Smooth muscle cell (in vitro differentiated cells): ENCODE results near the gene FOSL2. TPM values are rescaled to one million over a fixed set of nuclear protein-coding genes. Genes with fewer than 3 reads are reported as not detected.

Experiments used
- DNase-seq: peaks from one replicate; lab custom pipeline; 2025; ENCODE audit not compliant: unreplicated experiment; lab: John Stamatoyannopoulos, UW
- H2AFZ ChIP-seq: fragments of 200-600 bp; sonication (generic); 2 replicates; pipeline ENCODE4 v1.6.0; 2016; ENCODE audit warnings: antibody characterized with exemption, low read depth, mild to moderate bottlenecking
- H3F3A ChIP-seq: fragments of 200-600 bp; sonication (generic); 2 replicates; pipeline ENCODE4 v1.6.0; 2017; ENCODE audit warnings: antibody characterized with exemption, low read depth
- H3K27ac ChIP-seq: fragments of 200-600 bp; sonication (generic); 2 replicates; pipeline ENCODE4 v1.5.1; 2016; ENCODE audit warnings: low read depth, mild to moderate bottlenecking
- H3K27me3 ChIP-seq: fragments of 200-600 bp; sonication (generic); 2 replicates; pipeline ENCODE4 v1.6.1; 2016; ENCODE audit warnings: low read depth, mild to moderate bottlenecking
- H3K36me3 ChIP-seq: fragments of 200-600 bp; sonication (generic); 2 replicates; pipeline ENCODE4 v1.5.1; 2016; ENCODE audit warnings: low read depth
- H3K4me1 ChIP-seq: fragments of 200-600 bp; sonication (generic); 2 replicates; pipeline ENCODE4 v1.5.1; 2016; ENCODE audit warnings: low read depth
- H3K4me2 ChIP-seq: fragments of 200-600 bp; sonication (generic); 2 replicates; pipeline ENCODE4 v1.6.0; 2016; ENCODE audit warnings: mild to moderate bottlenecking
- H3K4me3 ChIP-seq: fragments of 200-600 bp; sonication (generic); 2 replicates; pipeline ENCODE4 v1.5.1; 2016; ENCODE audit warnings: mild to moderate bottlenecking
- H3K79me2 ChIP-seq: fragments of 200-600 bp; sonication (generic); 2 replicates; pipeline ENCODE4 v1.6.0; 2016; ENCODE audit warnings: low read depth, mild to moderate bottlenecking
- H3K9ac ChIP-seq: fragments of 200-600 bp; sonication (generic); 2 replicates; pipeline ENCODE4 v1.6.0; 2016; ENCODE audit warnings: low read depth
- H3K9me3 ChIP-seq: fragments of 200-600 bp; sonication (generic); replicated peaks from 2 replicates; pipeline ENCODE4 v1.5.1; 2016; ENCODE audit warnings: low read depth
- H4K20me1 ChIP-seq: fragments of 200-600 bp; sonication (generic); 2 replicates; pipeline ENCODE4 v1.6.0; 2016; ENCODE audit warnings: low read depth
- CTCF ChIP-seq: fragments of 200-600 bp; sonication (generic); IDR thresholded peaks from 2 replicates; pipeline ENCODE4 v1.5.1; 2017; ENCODE audit warnings: borderline replicate concordance, mild to moderate bottlenecking, antibody characterized with exemption; ENCODE audit not compliant: insufficient read depth, poor library complexity, severe bottlenecking
- WGBS: methylation state at CpG from one replicate; pipeline ENCODE4 v1.1.7; 2016; ENCODE audit warnings: low lambda C conversion rate; 5-methylcytosine and 5-hydroxymethylcytosine counted together
- polyA plus RNA-seq: library from polyadenylated mRNA; unstranded; fragments of >200 nt; fragmentation: Nextera tagmentation; extraction: Ambion mirVana; gene quantifications from 2 replicates; pipeline ENCODE4 v1.2.1, GENCODE V29; 2016
- total RNA-seq: library from RNA; depleted of rRNA; stranded (reverse); fragments of >200 nt; gene quantifications from 2 replicates; pipeline ENCODE4 v1.2.3, GENCODE V29; 2014

The FOSL2 gene
- total and polyA plus RNA-seq, 2 experiments from 2014 or later, result 70.8 to 106 TPM

GRCh38 chr2:28435814-28436351 is 43.2 kb downstream of the FOSL2 start:
- Histone ChIP-seq H3K4me2 (no peak overlapping the region), H3K9me3 (no peaks in the 10 kb centered on the region), H3K4me3 (no peak overlapping the region), H2AFZ (no peak overlapping the region), H3K9ac (no peak overlapping the region), H4K20me1 (no peaks in the 10 kb centered on the region), H3K27ac (peak overlapping the region; percentile 33), H3K4me1 (no peaks in the 10 kb centered on the region), H3F3A (no peaks in the 10 kb centered on the region), H3K27me3 (no peaks in the 10 kb centered on the region), H3K36me3 (no peaks in the 10 kb centered on the region), H3K79me2 (no peaks in the 10 kb centered on the region)
- no peak for DNase-seq
- no peak for TF ChIP-seq CTCF
- whole genome bisulfite sequencing, result 96% methylated on average over 4 of the region's 4 CpGs

DNA sequence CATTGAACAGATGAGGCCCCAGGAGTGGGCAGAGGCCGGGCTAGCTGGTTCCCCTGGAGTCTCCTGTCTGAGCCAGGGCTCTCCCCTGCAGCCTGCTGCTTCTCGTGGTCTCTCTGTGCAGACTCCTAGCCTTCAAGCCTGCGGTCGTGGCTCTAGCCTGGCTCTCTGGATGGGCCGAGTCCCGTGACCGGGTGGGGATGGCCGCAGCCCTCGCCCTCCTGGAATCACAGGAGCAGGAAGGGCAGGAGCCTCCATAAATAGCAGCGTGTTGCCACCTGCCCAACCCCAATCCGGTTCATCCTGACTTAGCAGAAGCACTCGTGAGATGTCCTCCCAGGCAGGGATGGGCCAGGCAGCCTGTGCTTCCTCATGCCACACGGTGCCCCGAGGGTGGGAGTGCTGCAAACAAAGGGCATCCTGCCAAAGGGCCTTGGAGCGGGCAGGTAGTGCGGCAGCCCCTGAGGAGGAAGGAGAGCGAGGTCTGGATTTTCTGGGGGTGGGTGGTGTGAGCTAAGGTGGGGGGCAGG is 43.9 kb downstream of the FOSL2 start:
- Histone ChIP-seq H4K20me1 (no peaks in the 10 kb centered on the region), H3K9ac (no peak overlapping the region), H3K4me1 (no peaks in the 10 kb centered on the region), H3K79me2 (no peaks in the 10 kb centered on the region), H3K9me3 (no peaks in the 10 kb centered on the region), H3K27me3 (no peaks in the 10 kb centered on the region), H3K36me3 (no peaks in the 10 kb centered on the region), H3F3A (no peaks in the 10 kb centered on the region), H2AFZ (no peak overlapping the region), H3K27ac (peak overlapping the region; percentile 33), H3K4me3 (no peak overlapping the region), H3K4me2 (peak overlapping the region; percentile 26)
- no peak for DNase-seq
- 76% methylated on average over 17 of the region's 17 CpGs for WGBS
- TF ChIP-seq CTCF, result no peak

DNA sequence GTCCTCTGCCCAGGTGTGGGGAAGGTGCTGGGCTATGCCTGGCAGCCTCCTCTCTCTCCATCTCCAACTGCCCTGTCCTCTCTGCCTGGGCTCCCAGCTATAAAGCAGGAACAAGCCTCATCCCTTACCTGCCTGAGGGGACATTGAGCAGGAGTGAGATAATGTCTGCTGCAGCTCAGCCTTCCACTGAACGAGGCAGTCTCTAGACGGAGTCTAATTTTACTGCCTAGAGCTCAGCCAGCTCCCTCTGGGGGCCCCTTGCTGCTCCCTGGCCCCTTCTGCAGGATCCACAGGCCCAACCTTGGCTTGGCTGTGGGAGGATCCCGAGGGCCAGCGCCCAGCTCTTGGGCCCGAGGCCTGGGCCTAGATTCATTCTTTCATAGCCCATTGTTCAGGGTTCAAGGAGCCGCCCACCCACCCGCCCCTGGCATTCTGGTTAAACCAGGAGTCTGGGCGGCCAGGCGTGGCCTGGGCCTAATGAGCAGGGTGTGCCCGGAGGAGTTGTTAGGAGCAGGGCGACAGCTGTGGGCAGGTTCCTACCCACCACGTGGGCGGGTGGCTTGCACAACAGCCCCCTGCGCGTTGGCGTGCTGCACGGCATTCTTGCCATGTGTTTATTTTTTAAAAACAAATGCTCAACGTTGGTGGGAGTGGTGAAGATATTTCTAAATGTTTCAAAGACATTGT is 44.6 kb downstream of the FOSL2 start:
- no peak for TF ChIP-seq CTCF
- Histone ChIP-seq H3K4me3 (no peak overlapping the region), H3K27ac (peak overlapping the region; percentile 33), H3K4me1 (no peaks in the 10 kb centered on the region), H4K20me1 (no peaks in the 10 kb centered on the region), H3K27me3 (no peaks in the 10 kb centered on the region), H3K9ac (no peak overlapping the region), H3K79me2 (no peaks in the 10 kb centered on the region), H2AFZ (no peak overlapping the region), H3K4me2 (peak overlapping the region; percentile 26), H3K9me3 (no peaks in the 10 kb centered on the region), H3F3A (no peaks in the 10 kb centered on the region), H3K36me3 (no peaks in the 10 kb centered on the region)
- no peak for DNase-seq
- WGBS, result 67% methylated on average over 18 of the region's 18 CpGs

GRCh38 chr2:28437918-28438317 is 45.3 kb downstream of the FOSL2 start:
- 63% methylated on average over 5 of the region's 5 CpGs for WGBS
- Histone ChIP-seq H3K9ac (no peak overlapping the region), H3K9me3 (no peaks in the 10 kb centered on the region), H3K4me2 (no peak overlapping the region), H4K20me1 (no peaks in the 10 kb centered on the region), H3K27me3 (no peaks in the 10 kb centered on the region), H3K27ac (no peak overlapping the region), H3K4me1 (no peaks in the 10 kb centered on the region), H3K36me3 (no peaks in the 10 kb centered on the region), H3F3A (no peaks in the 10 kb centered on the region), H3K79me2 (no peaks in the 10 kb centered on the region), H3K4me3 (no peak overlapping the region), H2AFZ (no peak overlapping the region)
- no peak for DNase-seq
- no peak for TF ChIP-seq CTCF
